Mesothelial cell of epicardium (in vitro differentiated cells): Measurements from ENCODE around the gene FZD7. TPM values are rescaled to one million over a fixed set of nuclear protein-coding genes. Genes with fewer than 3 reads are reported as not detected.

Source experiments
- DNase-seq, 2 experiments: peaks; one replicate each; pipeline ENCODE4 v3.0.0; 2021; ENCODE audit warnings: low spot score in 2 of 2; ENCODE audit not compliant: unreplicated experiment in 2 of 2
- H3K27ac Mint-ChIP-seq: 2 replicates; pipeline ENCODE4 v1.8.0; 2021; ENCODE audit warnings: mixed read lengths
- H3K27me3 Mint-ChIP-seq: 2 replicates; pipeline ENCODE4 v1.8.0; 2021; ENCODE audit warnings: low read depth, mixed read lengths
- H3K36me3 Mint-ChIP-seq: 2 replicates; pipeline ENCODE4 v1.8.0; 2021; ENCODE audit warnings: mixed read lengths
- H3K4me1 Mint-ChIP-seq: 2 replicates; pipeline ENCODE4 v1.8.0; 2021; ENCODE audit warnings: mixed read lengths
- H3K4me3 Mint-ChIP-seq: 2 replicates; pipeline ENCODE4 v1.8.0; 2021; ENCODE audit warnings: mild to moderate bottlenecking, moderate library complexity, mixed read lengths
- H3K9me3 Mint-ChIP-seq: 2 replicates; pipeline ENCODE4 v1.8.0; 2021; ENCODE audit warnings: mixed read lengths
- CTCF ChIP-seq: fragments of 200-600 bp; sonication (generic); IDR thresholded peaks from one replicate; pipeline ENCODE4 v1.5.0; 2021; ENCODE audit warnings: antibody characterized with exemption; ENCODE audit not compliant: unreplicated experiment
- total RNA-seq: library from RNA; stranded (reverse); gene quantifications from 3 replicates; pipeline ENCODE4 v1.2.1, GENCODE V29; 2021

The FZD7 gene
- total RNA-seq, 1 donor from 2014 or later = 132 TPM

GRCh38 chr2:201996679-201997314, 36.9 kb upstream of the FZD7 start:
- Mint-ChIP-seq H3K4me1 (peaks cover 71% of the 10 kb centered on the region), H3K4me3 (peak overlapping the region; percentile 9), H3K36me3 (no peaks in the 10 kb centered on the region), H3K9me3 (no peaks in the 10 kb centered on the region), H3K27me3 (no peaks in the 10 kb centered on the region), H3K27ac (peak overlapping the region; percentile 92)
- DNase-seq = no peak
- no peak for TF ChIP-seq CTCF

GRCh38 chr2:201999279-201999678, 34.4 kb upstream of the FZD7 start:
- no peak overlapping the region for H3K4me3 Mint-ChIP-seq
- peaks cover 70% of the 10 kb centered on the region for H3K4me1 Mint-ChIP-seq
- H3K27me3 Mint-ChIP-seq = no peaks in the 10 kb centered on the region

GRCh38 chr2:202001826-202002225, 31.8 kb upstream of the FZD7 start:
- H3K27ac Mint-ChIP-seq = peak overlapping the region; percentile 90

More at GRCh38 chr2:201999279-201999678, 34.4 kb upstream of the FZD7 start:
- Mint-ChIP-seq H3K9me3 (no peaks in the 10 kb centered on the region), H3K27ac (peak overlapping the region; percentile 94), H3K36me3 (no peaks in the 10 kb centered on the region)
- TF ChIP-seq CTCF = no peak
- DNase-seq = no peak

GRCh38 chr2:202002381-202002780, 31.3 kb upstream of the FZD7 start:
- Mint-ChIP-seq H3K27ac (peak overlapping the region; percentile 90), H3K4me3 (no peak overlapping the region), H3K4me1 (peaks cover 61% of the 10 kb centered on the region), H3K9me3 (no peaks in the 10 kb centered on the region), H3K36me3 (no peaks in the 10 kb centered on the region), H3K27me3 (no peaks in the 10 kb centered on the region)
- no peak for TF ChIP-seq CTCF
- no peak for DNase-seq

More at GRCh38 chr2:202001826-202002225, 31.8 kb upstream of the FZD7 start:
- Mint-ChIP-seq H3K36me3 (no peaks in the 10 kb centered on the region), H3K9me3 (no peaks in the 10 kb centered on the region), H3K4me3 (no peak overlapping the region), H3K4me1 (peaks cover 62% of the 10 kb centered on the region), H3K27me3 (no peaks in the 10 kb centered on the region)
- TF ChIP-seq CTCF = no peak
- DNase-seq = no peak

- H3K4me1 Mint-ChIP-seq = peaks cover 58% of the 10 kb centered on the region
- no peaks in the 10 kb centered on the region for H3K9me3 Mint-ChIP-seq
- no peak for DNase-seq
- no peak overlapping the region for H3K4me3 Mint-ChIP-seq
- H3K27ac Mint-ChIP-seq = no peak overlapping the region
- H3K27me3 Mint-ChIP-seq = no peaks in the 10 kb centered on the region
- TF ChIP-seq CTCF = no peak
- H3K36me3 Mint-ChIP-seq = no peaks in the 10 kb centered on the region
Measured at GRCh38 chr2:202005272-202005887, 28.3 kb upstream of the FZD7 start.
